ENCODE results near the gene PTPA. TPM values are rescaled to one million over a fixed set of nuclear protein-coding genes. Genes with fewer than 3 reads are reported as not detected.

Gene PTPA
- total and polyA plus RNA-seq, 10 of the 15 experiments (the other 5 are each of a cell fraction or from before 2014, with no cell fraction given), result 1.6 to 111 (median 55.1) TPM

DNA sequence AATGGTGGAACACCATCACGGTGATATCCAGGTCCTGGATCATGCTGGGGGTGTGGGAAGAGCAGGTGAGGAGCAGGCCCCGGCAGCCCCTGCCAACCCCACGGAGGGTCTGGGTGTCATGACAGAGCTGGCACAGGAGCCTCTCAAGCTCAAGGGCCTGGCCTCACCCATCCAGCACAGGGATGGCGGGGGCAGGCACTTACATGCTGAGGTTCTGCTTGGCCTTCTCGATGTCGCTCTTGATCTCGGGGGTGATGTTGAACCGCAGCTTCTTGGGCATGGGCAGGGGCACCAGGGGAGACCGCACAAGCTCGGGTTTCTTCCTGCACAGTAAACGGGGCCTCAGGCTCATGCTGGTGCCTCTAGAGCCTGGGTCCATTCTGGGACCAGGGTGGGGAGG is 12.9 kb upstream of the PTPA start:
- ChIA-PET SMC1A (ENCODE audit: uncharacterized antibody, unreplicated experiment) (no interaction called here), CTCF (interaction anchor here (0.9 to 1.1 kb wide), 2 partner anchors 143 to 526 kb away, joined by 4 to 5 read pairs; no protein-coding TSS in a partner anchor), RAD21 (ENCODE audit: unreplicated experiment) (interaction anchor here (0.9 kb wide), 1 partner anchor 14 kb away, joined by 3 read pairs; no protein-coding TSS in a partner anchor), POLR2A (interaction anchor here (0.6 kb wide), 2 partner anchors 67 to 1026 kb away, joined by 3 to 4 read pairs; no protein-coding TSS in a partner anchor)
- no peak for DNase-seq (ENCODE audit: low read depth, low spot score)
- Histone ChIP-seq H4K20me1 (ENCODE audit: control insufficient read depth, insufficient read depth) (no peaks in the 10 kb centered on the region), H3K4me2 (ENCODE audit: control insufficient read depth, insufficient read depth) (no peak overlapping the region), H3K9me3 (replicated peaks; ENCODE audit: control insufficient read depth, insufficient read depth, low read length) (no peaks in the 10 kb centered on the region), H3K4me1 (ENCODE audit: control insufficient read depth, insufficient read depth, low read length) (no peaks in the 10 kb centered on the region), H2AFZ (ENCODE audit: control insufficient read depth, low read depth, low read length) (no peak overlapping the region), H3K36me3 (ENCODE audit: control insufficient read depth in 2 of 2, insufficient read depth in 2 of 2, low read length in 1 of 2) (no peaks in the 10 kb centered on the region), H3K27ac (ENCODE audit: control insufficient read depth, insufficient read depth) (no peak overlapping the region), H3K4me3 (no peak overlapping the region), H3K79me2 (ENCODE audit: control insufficient read depth, insufficient read depth, low read length) (no peaks in the 10 kb centered on the region), H3K27me3 (replicated peaks in 1 of 2; ENCODE audit: control insufficient read depth in 2 of 2, insufficient read depth in 2 of 2, low read length in 1 of 2) (no peaks in the 10 kb centered on the region), H3K9ac (ENCODE audit: control insufficient read depth, insufficient read depth, low read length) (no peak overlapping the region)
- no peak for ATAC-seq
- intact Hi-C loops (cut with micrococcal nuclease; ENCODE audit: unreplicated experiment) (no loop called here), in situ Hi-C loops (cut with MboI) (no loop called here)
- WGBS (ENCODE audit: insufficient coverage, insufficient replicate concordance, low lambda C conversion rate, missing lambda C conversion rate), result 52% methylated on average over 11 of the region's 11 CpGs
- no TSS peak for BruUV-seq (replicated peaks)
- TF ChIP-seq CHD4 (IDR thresholded peaks at IDR 0.05) (no peak), POU2F2 (IDR thresholded peaks at IDR 0.05; ENCODE audit: borderline replicate concordance, low read depth, low read length) (no peak), WRNIP1 (IDR thresholded peaks at IDR 0.05; ENCODE audit: borderline replicate concordance, low read depth, low read length) (no peak), RAD51 (IDR thresholded peaks at IDR 0.05) (no peak), CEBPB (IDR thresholded peaks at IDR 0.05; ENCODE audit: borderline replicate concordance in 1 of 2, low read depth in 2 of 2, low read length in 2 of 2) (no peak), GABPA (IDR thresholded peaks at IDR 0.05; ENCODE audit: low read depth) (no peak), TCF7 (IDR thresholded peaks at IDR 0.05; ENCODE audit: borderline replicate concordance) (no peak), IRF4 (IDR thresholded peaks at IDR 0.05; ENCODE audit: low read depth, low read length) (no peak), RB1 (IDR thresholded peaks at IDR 0.05; ENCODE audit: borderline replicate concordance) (no peak), ATF7 (IDR thresholded peaks at IDR 0.05; ENCODE audit: low read depth) (no peak), SPI1 (IDR thresholded peaks at IDR 0.05; ENCODE audit: borderline replicate concordance, insufficient read depth, low read depth, low read length) (no peak)
- TF ChIP-seq, protein P1, sequence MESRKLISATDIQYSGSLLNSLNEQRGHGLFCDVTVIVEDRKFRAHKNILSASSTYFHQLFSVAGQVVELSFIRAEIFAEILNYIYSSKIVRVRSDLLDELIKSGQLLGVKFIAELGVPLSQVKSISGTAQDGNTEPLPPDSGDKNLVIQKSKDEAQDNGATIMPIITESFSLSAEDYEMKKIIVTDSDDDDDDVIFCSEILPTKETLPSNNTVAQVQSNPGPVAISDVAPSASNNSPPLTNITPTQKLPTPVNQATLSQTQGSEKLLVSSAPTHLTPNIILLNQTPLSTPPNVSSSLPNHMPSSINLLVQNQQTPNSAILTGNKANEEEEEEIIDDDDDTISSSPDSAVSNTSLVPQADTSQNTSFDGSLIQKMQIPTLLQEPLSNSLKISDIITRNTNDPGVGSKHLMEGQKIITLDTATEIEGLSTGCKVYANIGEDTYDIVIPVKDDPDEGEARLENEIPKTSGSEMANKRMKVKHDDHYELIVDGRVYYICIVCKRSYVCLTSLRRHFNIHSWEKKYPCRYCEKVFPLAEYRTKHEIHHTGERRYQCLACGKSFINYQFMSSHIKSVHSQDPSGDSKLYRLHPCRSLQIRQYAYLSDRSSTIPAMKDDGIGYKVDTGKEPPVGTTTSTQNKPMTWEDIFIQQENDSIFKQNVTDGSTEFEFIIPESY (IDR thresholded peaks at IDR 0.05), result no peak
- TF ChIP-seq, protein P2, sequence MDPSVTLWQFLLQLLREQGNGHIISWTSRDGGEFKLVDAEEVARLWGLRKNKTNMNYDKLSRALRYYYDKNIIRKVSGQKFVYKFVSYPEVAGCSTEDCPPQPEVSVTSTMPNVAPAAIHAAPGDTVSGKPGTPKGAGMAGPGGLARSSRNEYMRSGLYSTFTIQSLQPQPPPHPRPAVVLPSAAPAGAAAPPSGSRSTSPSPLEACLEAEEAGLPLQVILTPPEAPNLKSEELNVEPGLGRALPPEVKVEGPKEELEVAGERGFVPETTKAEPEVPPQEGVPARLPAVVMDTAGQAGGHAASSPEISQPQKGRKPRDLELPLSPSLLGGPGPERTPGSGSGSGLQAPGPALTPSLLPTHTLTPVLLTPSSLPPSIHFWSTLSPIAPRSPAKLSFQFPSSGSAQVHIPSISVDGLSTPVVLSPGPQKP (IDR thresholded peaks at IDR 0.05; ENCODE audit: low read depth, low read length), result no peak
- FAIRE-seq, result no peak
